Activated naive CD8-positive, alpha-beta T cell (primary cell): ENCODE measurements around the gene ACTN4.
A peak's percentile ranks its signal among the peaks of the same experiment; 100 is the strongest.
"Not testable (repeated sequence)": the region's sequence is repeated elsewhere in the genome, so short reads cannot be mapped to it uniquely, and the experiment has no call there.

Source experiments
- H3K27ac Mint-ChIP-seq: one replicate; pipeline ENCODE4 v1.8.0; 2021; ENCODE audit warnings: mixed read lengths
- H3K27me3 Mint-ChIP-seq: one replicate; pipeline ENCODE4 v1.8.0; 2021; ENCODE audit warnings: mixed read lengths
- H3K36me3 Mint-ChIP-seq: one replicate; pipeline ENCODE4 v1.8.0; 2021; ENCODE audit warnings: mixed read lengths
- H3K4me1 Mint-ChIP-seq: one replicate; pipeline ENCODE4 v1.8.0; 2021; ENCODE audit warnings: low read depth, mixed read lengths
- H3K4me3 Mint-ChIP-seq: one replicate; pipeline ENCODE4 v1.8.0; 2021; ENCODE audit warnings: mild to moderate bottlenecking, mixed read lengths
- H3K9me3 Mint-ChIP-seq: one replicate; pipeline ENCODE4 v1.8.0; 2021; ENCODE audit warnings: low read depth, mixed read lengths

Gene ACTN4

GRCh38 chr19:38631301-38631700 lies 16.1 kb upstream of the ACTN4 start:
- H3K36me3 Mint-ChIP-seq, H3K27ac Mint-ChIP-seq, H3K9me3 Mint-ChIP-seq, H3K4me3 Mint-ChIP-seq, H3K27me3 Mint-ChIP-seq: not testable (repeated sequence)
- H3K4me1 Mint-ChIP-seq: peaks cover 21% of the 10 kb centered on the region

GRCh38 chr19:38631811-38632475 lies 15.5 kb upstream of the ACTN4 start:
- peaks cover 28% of the 10 kb centered on the region for H3K4me1 Mint-ChIP-seq
- not testable (repeated sequence) for H3K4me3 Mint-ChIP-seq, H3K9me3 Mint-ChIP-seq, H3K36me3 Mint-ChIP-seq, H3K27ac Mint-ChIP-seq, H3K27me3 Mint-ChIP-seq

GRCh38 chr19:38632476-38633213 lies 14.8 kb upstream of the ACTN4 start:
- Mint-ChIP-seq H3K9me3 (no peaks in the 10 kb centered on the region), H3K27me3 (no peaks in the 10 kb centered on the region), H3K36me3 (peaks cover 7% of the 10 kb centered on the region), H3K27ac (no peak overlapping the region), H3K4me1 (peaks cover 31% of the 10 kb centered on the region), H3K4me3 (no peak overlapping the region)

- Mint-ChIP-seq H3K4me3 (peak overlapping the region; percentile 35), H3K27me3 (no peaks in the 10 kb centered on the region), H3K27ac (peak overlapping the region; percentile 35), H3K4me1 (peaks cover 31% of the 10 kb centered on the region), H3K9me3 (no peaks in the 10 kb centered on the region), H3K36me3 (peaks cover 7% of the 10 kb centered on the region)
Measured at GRCh38 chr19:38634757-38635482, 12.5 kb upstream of the ACTN4 start.

GRCh38 chr19:38635483-38636399 lies 11.7 kb upstream of the ACTN4 start:
- Mint-ChIP-seq H3K4me3 (no peak overlapping the region), H3K27me3 (no peaks in the 10 kb centered on the region), H3K4me1 (peaks cover 31% of the 10 kb centered on the region), H3K9me3 (no peaks in the 10 kb centered on the region), H3K27ac (peak overlapping the region; percentile 29), H3K36me3 (peaks cover 7% of the 10 kb centered on the region)

GRCh38 chr19:38638461-38638860 lies 9.0 kb upstream of the ACTN4 start:
- peaks cover 7% of the 10 kb centered on the region for H3K36me3 Mint-ChIP-seq
- no peaks in the 10 kb centered on the region for H3K9me3 Mint-ChIP-seq
- no peak overlapping the region for H3K4me3 Mint-ChIP-seq
- peaks cover 26% of the 10 kb centered on the region for H3K4me1 Mint-ChIP-seq
- no peak overlapping the region for H3K27ac Mint-ChIP-seq
- H3K27me3 Mint-ChIP-seq: no peaks in the 10 kb centered on the region

- Mint-ChIP-seq H3K36me3 (peaks cover 4% of the 10 kb centered on the region), H3K4me1 (peaks cover 23% of the 10 kb centered on the region), H3K4me3 (no peak overlapping the region), H3K27me3 (no peaks in the 10 kb centered on the region), H3K27ac (no peak overlapping the region), H3K9me3 (no peaks in the 10 kb centered on the region)
Measured at GRCh38 chr19:38639679-38640078, 7.8 kb upstream of the ACTN4 start.

GRCh38 chr19:38640368-38640767 lies 7.1 kb upstream of the ACTN4 start:
- H3K36me3 Mint-ChIP-seq: peaks cover 2% of the 10 kb centered on the region
- no peak overlapping the region for H3K4me3 Mint-ChIP-seq
- no peaks in the 10 kb centered on the region for H3K27me3 Mint-ChIP-seq
- no peak overlapping the region for H3K27ac Mint-ChIP-seq
- H3K9me3 Mint-ChIP-seq: no peaks in the 10 kb centered on the region
- H3K4me1 Mint-ChIP-seq: peaks cover 19% of the 10 kb centered on the region

- H3K4me1 Mint-ChIP-seq: peaks cover 3% of the 10 kb centered on the region
- H3K27me3 Mint-ChIP-seq: no peaks in the 10 kb centered on the region
- no peaks in the 10 kb centered on the region for H3K36me3 Mint-ChIP-seq
- no peak overlapping the region for H3K27ac Mint-ChIP-seq
- H3K9me3 Mint-ChIP-seq: no peaks in the 10 kb centered on the region
- H3K4me3 Mint-ChIP-seq: no peak overlapping the region
Measured at GRCh38 chr19:38642176-38642575, 5.3 kb upstream of the ACTN4 start.

- H3K4me3 Mint-ChIP-seq: no peak overlapping the region
- no peak overlapping the region for H3K27ac Mint-ChIP-seq
- H3K27me3 Mint-ChIP-seq: peaks cover 10% of the 10 kb centered on the region
- peaks cover 19% of the 10 kb centered on the region for H3K4me1 Mint-ChIP-seq
- H3K9me3 Mint-ChIP-seq: no peaks in the 10 kb centered on the region
- peaks cover 4% of the 10 kb centered on the region for H3K36me3 Mint-ChIP-seq
Measured at GRCh38 chr19:38644719-38645118, 2.7 kb upstream of the ACTN4 start.

GRCh38 chr19:38647966-38648768 lies 718 bp downstream of the ACTN4 start:
- H3K9me3 Mint-ChIP-seq: no peaks in the 10 kb centered on the region

GRCh38 chr19:38648769-38649304 lies 1.4 kb downstream of the ACTN4 start:
- Mint-ChIP-seq H3K36me3 (peaks cover 9% of the 10 kb centered on the region), H3K27me3 (peaks cover 19% of the 10 kb centered on the region), H3K4me1 (peaks cover 30% of the 10 kb centered on the region), H3K9me3 (no peaks in the 10 kb centered on the region), H3K4me3 (peak overlapping the region; percentile 97), H3K27ac (no peak overlapping the region)

More at GRCh38 chr19:38647966-38648768, 718 bp downstream of the ACTN4 start:
- Mint-ChIP-seq H3K27ac (peak overlapping the region; percentile 78), H3K27me3 (peaks cover 16% of the 10 kb centered on the region), H3K36me3 (peaks cover 4% of the 10 kb centered on the region), H3K4me3 (peak overlapping the region; percentile 97), H3K4me1 (peaks cover 25% of the 10 kb centered on the region)

- Mint-ChIP-seq H3K27ac (no peak overlapping the region), H3K9me3 (no peaks in the 10 kb centered on the region), H3K27me3 (peaks cover 19% of the 10 kb centered on the region)
Measured at GRCh38 chr19:38649305-38650171, 2.1 kb downstream of the ACTN4 start.

More at GRCh38 chr19:38649305-38650171, 2.1 kb downstream of the ACTN4 start:
- Mint-ChIP-seq H3K4me3 (peak overlapping the region; percentile 97), H3K36me3 (peaks cover 11% of the 10 kb centered on the region), H3K4me1 (peaks cover 33% of the 10 kb centered on the region)
